ENCODE results near the gene SEC31B. TPM values are rescaled to one million over a fixed set of nuclear protein-coding genes. Genes with fewer than 3 reads are reported as not detected.
A peak's percentile ranks its signal among the peaks of the same experiment; 100 is the strongest.

Gene SEC31B
- total RNA-seq, 1 donor from 2014 or later, result 1.6 TPM

- H3K36me3 ChIP-seq (ENCODE audit: control insufficient read depth, insufficient read depth, low read length), result peaks cover 4% of the 10 kb centered on the region
- DNase-seq (ENCODE audit: low read depth) (peak; percentile 95), FAIRE-seq (no peak)
- no peak for TF ChIP-seq CTCF (IDR thresholded peaks at IDR 0.05; ENCODE audit: insufficient read depth, low read length, severe bottlenecking)
- H3K4me3 ChIP-seq (ENCODE audit: low read depth, low read length), result no peak overlapping the region
- no peaks in the 10 kb centered on the region for H3K27me3 ChIP-seq (ENCODE audit: control insufficient read depth, insufficient read depth, low read length)
Measured at GRCh38 chr10:100520811-100521210, 1.1 kb upstream of the SEC31B start.

- H3K27me3 ChIP-seq (ENCODE audit: control insufficient read depth, insufficient read depth, low read length), result no peaks in the 10 kb centered on the region
- no peaks in the 10 kb centered on the region for H3K36me3 ChIP-seq (ENCODE audit: control insufficient read depth, insufficient read depth, low read length)
- H3K4me3 ChIP-seq (ENCODE audit: low read depth, low read length), result no peak overlapping the region
- FAIRE-seq (no peak), DNase-seq (ENCODE audit: low read depth) (peak; percentile 74)
- TF ChIP-seq CTCF (IDR thresholded peaks at IDR 0.05; ENCODE audit: insufficient read depth, low read length, severe bottlenecking), result peak; percentile 61
Measured at GRCh38 chr10:100518761-100519241, 860 bp downstream of the SEC31B start.

GRCh38 chr10:100516847-100517246, 2.8 kb downstream of the SEC31B start:
- FAIRE-seq (no peak), DNase-seq (ENCODE audit: low read depth) (no peak)
- Histone ChIP-seq H3K36me3 (ENCODE audit: control insufficient read depth, insufficient read depth, low read length) (no peaks in the 10 kb centered on the region), H3K27me3 (ENCODE audit: control insufficient read depth, insufficient read depth, low read length) (no peaks in the 10 kb centered on the region), H3K4me3 (ENCODE audit: low read depth, low read length) (no peak overlapping the region)
- no peak for TF ChIP-seq CTCF (IDR thresholded peaks at IDR 0.05; ENCODE audit: insufficient read depth, low read length, severe bottlenecking)

GRCh38 chr10:100515612-100516011, 4.0 kb downstream of the SEC31B start:
- TF ChIP-seq CTCF (IDR thresholded peaks at IDR 0.05; ENCODE audit: insufficient read depth, low read length, severe bottlenecking), result no peak
- DNase-seq (ENCODE audit: low read depth) (no peak), FAIRE-seq (no peak)
- Histone ChIP-seq H3K27me3 (ENCODE audit: control insufficient read depth, insufficient read depth, low read length) (no peaks in the 10 kb centered on the region), H3K36me3 (ENCODE audit: control insufficient read depth, insufficient read depth, low read length) (no peaks in the 10 kb centered on the region), H3K4me3 (ENCODE audit: low read depth, low read length) (no peak overlapping the region)

GRCh38 chr10:100510533-100511308, 8.9 kb downstream of the SEC31B start:
- TF ChIP-seq CTCF (IDR thresholded peaks at IDR 0.05; ENCODE audit: insufficient read depth, low read length, severe bottlenecking), result no peak
- Histone ChIP-seq H3K4me3 (ENCODE audit: low read depth, low read length) (no peak overlapping the region), H3K36me3 (ENCODE audit: control insufficient read depth, insufficient read depth, low read length) (peaks cover 1% of the 10 kb centered on the region), H3K27me3 (ENCODE audit: control insufficient read depth, insufficient read depth, low read length) (no peaks in the 10 kb centered on the region)
- DNase-seq (ENCODE audit: low read depth) (peak; percentile 55), FAIRE-seq (peak; percentile 83)
